Stimulated activated CD4-positive, alpha-beta T cell treated with anti-CD3 and anti-CD28 coated beads, Interleukin-4, amount 100 ng/mL, for 24 hours (primary cell): Measurements from ENCODE around the gene SOS1.
"Not testable (repeated sequence)": the region's sequence is repeated elsewhere in the genome, so short reads cannot be mapped to it uniquely, and the experiment has no call there.

Experiments
- DNase-seq: peaks from one replicate; pipeline ENCODE4 v3.0.0-alpha.2; 2020

The SOS1 gene

GRCh38 chr2:39138187-39138836, 17.5 kb upstream of the SOS1 start:
- DNase-seq, result not testable (repeated sequence)

- no peak for DNase-seq
These were observed 15.9 kb upstream of the SOS1 start for GRCh38 chr2:39136799-39137198.

DNA sequence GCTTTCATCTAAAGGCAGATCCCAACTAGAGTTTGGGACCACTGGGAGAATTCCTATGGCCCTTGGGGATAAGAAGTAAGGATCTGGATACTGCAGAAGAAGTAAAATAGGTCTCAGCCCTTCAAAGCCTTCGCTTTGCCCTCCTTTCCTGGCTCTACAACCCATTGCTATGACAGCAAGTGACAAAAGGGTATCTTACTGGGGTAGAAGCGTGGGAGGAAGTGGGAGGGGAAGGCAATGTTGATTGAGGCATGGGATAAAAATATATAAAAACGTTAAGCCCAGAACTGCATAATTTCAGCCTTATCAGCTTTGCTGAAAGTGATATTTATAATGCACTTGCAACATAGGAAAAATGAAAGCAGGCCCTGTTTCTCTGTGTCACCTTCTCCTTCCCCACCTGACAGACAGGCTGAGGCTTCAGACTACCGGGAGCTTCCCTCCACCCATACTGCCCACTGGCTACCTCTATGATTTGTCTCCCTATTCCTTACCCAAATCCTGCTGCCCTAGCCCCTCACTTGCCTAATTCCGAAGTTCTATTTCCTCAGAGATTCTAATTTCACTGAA, 14.9 kb upstream of the SOS1 start:
- no peak for DNase-seq

DNA sequence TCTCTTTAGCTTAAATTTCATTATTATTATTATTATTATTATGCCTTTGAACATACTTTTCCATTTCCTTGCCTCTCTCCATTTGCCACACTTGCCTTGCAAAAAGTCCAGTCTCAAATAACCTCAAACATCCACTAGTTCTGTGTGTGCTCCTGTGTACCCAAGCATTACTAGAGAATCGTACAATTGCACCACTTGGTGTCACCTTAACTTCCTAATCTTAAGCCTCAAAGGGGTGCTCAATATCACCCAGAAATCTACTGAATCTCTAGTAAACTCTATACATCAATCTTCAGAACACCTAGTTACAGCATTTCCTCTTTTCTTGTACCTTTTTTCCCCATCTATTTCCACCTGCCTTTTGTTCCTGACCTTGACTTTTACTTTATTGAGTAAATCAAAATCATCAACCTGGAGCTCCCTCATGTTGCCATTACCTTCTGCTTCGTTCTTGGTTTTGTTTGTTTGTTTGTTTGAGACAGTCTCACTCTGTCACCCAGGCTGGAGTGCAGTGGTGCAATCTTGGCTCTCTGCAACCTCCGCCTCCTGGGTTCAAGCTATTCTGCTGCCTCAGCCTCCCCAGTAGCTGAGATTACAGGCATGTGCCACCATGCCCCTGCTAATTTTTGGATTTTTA, 12.5 kb upstream of the SOS1 start:
- DNase-seq, result no peak

DNA sequence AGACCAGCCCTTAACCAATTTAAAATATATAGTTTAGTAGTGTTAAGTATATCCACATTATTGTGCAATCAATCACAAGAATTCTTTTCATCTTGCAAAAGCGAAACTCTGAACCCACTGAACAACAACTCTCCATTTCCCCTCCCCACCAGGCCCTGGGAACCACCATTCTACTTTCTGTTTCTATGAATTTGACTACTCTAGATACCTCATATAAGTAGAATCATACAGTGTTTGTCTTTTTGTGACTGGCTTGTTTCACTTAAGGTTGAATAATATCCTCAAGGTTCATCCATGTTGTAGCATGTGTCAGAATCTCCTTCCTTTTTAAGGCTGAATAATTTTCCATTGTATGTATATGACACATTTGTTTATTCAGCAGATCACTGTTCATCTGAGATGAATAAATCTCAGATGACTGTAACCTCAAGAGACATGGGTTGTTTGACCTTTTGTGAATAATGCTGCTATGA, 8.1 kb upstream of the SOS1 start:
- DNase-seq, result peak; percentile 80

DNA sequence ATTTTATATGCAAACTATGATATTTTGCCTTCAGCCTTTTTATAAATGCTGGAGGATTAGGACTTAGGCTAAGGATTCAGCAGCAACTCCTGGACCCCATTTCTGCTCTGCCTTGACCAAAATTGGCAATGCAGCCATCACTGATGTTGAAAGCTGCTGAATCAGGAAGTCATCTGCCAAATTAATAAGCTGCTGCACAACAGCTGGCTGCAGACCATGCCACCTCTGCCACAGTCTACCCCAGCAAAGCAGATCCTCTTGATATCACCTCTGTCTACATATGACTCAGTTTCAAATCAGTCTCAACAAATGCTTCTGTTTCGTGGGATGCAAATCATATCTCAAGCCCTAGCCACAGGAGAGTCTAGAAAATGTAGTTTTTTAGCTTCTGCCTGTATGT, 7.1 kb upstream of the SOS1 start:
- DNase-seq, result peak; percentile 62

GRCh38 chr2:39124746-39125057, 3.9 kb upstream of the SOS1 start:
- peak; percentile 37 for DNase-seq

DNA sequence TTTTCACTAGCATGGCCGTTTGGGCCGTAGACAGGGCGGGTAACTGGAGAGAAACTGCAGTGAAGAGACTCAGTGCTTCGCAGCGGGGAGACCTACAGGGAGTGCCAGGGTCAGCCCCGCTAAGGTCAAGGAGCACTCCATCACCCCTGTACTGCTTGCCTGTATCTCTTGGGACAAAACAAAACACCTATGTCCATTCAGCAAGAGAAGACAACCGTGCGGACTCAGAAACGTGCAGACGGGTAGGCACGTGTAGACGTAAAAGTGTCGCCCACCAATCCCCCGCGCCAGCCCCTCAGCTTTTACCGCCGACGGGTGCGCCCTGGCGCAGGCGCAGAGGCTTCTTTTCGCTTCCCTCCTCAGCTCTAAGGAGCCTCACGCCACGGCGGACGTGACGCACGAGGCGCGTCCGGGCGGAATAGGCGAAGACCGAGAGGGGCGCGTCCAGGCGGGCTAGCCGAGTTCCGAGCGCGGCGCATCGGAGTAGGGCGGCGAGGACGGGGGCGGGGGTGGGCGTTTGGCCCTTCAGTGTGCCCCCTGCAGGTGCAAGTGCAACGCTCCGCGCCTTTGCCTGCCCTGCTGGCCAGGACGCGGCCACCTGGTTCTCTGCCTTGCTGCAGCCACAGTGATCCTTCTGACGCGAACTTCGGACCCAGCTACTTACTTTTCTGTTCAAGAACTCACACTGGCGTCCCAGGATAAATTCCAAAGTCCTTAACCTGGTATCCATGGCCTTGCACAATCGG, 3.3 kb upstream of the SOS1 start:
- peak; percentile 95 for DNase-seq

DNA sequence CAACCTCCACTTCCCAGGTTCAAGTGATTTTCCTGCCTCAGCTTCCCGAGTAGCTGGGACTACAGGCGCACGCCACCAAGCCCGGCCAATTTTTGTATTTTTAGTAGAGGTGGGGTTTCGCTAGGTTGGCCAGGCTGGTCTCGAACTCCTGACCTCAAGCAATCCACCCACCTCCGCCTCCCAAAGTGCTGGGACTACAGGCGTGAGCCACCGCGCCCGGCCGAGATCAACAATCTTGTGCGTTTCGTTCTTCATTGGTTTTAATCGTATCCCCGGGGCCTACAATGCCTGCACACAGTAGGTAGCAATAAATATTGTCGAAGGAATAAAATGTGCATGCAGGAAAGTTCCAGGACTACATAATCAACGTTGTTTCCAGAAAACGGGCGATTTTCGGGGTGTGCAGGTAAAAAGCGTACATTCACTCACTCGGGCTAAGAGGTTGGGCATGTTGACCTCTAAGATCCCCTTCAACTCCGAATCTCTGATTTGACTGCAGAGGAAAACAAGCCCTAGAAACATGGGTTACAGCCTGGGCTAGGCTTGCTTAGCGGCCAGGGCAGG, 2.7 kb upstream of the SOS1 start:
- no peak for DNase-seq

DNA sequence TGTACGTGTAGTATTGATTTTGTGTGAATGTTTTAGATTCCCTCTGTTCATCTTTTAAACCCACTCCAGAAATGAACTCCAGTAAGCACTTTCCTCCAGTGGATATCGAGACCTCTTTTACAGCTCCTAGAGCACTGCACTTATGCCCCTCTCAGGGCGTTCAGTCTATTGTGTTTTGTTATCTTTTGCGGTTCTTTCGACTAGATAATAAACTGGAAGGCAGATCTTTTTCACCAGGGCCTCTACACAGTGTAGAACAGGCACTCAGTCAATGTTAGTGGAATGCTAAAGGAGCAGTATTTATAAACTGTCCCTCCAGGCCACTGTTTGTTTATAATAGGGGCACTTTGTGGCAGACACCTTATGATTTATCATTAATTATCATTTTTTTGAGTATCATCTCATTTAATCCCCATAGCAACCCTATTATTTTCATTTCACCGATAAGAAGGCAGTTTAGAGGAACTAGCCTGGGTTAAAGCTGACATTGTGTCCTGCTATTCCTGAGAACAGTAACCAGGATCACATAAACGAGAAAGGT, 742 bp upstream of the SOS1 start:
- no peak for DNase-seq

GRCh38 chr2:39120521-39120770, 405 bp downstream of the SOS1 start:
- no peak for DNase-seq

DNA sequence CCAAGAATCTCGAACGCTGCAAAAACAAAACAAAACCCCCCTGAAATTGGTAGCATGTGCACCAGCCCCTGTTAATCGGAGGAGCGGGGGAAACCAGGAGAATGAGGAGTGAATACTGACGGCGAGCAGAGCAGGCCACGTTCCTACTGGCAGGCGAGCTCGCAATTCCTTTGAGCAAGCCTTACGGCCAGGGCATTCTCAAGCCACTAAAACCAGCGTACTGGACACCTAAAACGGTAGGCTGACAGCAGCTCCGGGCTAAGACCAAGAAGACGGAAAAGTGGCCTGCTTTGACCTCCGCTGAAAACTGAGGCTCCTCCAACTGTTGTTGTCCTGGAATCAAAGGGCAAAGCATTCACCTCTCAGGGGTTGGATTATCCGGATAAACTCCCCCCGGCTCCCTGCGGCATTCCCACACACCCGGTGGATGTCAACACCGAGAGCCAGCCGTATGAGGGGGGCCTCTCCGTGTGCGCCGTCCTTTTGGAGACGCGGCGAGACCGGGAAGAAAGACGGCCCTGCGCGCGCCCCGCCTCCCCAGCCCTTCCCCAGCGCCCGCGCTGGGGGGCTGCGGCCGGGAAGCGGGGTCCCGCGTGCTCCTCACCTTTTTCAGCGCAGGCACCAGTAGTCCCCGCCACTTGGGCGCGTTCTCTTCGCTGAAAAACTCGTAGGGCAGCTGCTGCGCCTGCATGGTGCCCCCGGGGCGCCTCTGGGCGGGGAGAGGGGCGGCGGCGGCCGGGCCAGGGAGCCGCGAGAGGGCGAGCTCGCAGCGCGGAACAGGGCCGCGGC, 925 bp downstream of the SOS1 start:
- DNase-seq, result peak; percentile 63

DNA sequence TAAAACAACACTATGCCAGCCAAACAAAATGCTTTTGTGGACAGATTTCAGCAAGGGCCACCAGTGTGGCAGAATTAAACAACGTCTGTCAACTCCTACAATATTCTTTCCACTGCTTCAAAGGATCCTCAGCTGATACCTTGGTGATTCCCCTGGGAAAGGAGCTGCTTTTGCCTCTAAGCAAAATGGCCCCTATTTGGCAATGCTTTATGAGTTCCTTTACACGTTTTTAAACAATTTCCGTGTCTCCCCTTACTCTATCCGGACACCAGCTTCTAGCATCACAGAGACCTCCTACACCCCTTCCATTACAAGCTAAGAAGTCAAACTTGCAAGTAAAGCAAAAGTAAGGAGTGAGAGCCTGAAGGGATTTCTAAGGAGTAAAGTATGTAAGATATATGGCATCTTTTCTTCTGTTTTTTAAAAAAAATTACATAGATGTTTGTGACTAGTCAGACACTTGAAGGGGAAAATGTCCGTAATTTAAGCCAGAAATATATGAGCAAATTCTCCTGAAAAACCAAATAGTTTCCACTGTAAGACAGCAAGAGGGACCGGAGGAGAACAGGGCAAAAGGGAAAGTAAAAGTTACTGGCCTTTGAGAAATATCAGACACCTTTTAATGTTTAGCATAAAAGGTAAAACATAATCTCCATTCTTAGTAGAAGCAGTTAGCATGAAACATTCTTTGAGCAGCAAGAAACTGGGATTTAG, 1.9 kb downstream of the SOS1 start:
- no peak for DNase-seq

DNA sequence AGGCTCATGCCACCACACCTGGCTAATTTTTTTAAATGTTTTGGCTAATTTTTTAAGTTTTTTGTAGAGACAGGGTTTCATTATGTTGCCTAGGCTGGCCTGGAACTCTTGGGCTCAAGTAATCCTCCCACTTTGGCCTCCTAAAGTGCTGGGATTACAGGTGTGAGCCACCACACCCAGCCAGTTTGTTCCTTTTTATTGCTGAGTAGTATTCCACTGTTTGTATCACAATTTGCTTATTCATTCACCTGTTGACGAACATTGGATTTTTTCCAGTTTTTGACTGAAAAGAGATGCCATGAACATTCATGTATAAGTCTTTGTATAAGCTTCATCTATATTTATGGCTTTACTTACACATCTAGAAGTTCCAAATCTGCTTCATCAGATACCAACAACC, 5.3 kb downstream of the SOS1 start:
- no peak for DNase-seq

DNA sequence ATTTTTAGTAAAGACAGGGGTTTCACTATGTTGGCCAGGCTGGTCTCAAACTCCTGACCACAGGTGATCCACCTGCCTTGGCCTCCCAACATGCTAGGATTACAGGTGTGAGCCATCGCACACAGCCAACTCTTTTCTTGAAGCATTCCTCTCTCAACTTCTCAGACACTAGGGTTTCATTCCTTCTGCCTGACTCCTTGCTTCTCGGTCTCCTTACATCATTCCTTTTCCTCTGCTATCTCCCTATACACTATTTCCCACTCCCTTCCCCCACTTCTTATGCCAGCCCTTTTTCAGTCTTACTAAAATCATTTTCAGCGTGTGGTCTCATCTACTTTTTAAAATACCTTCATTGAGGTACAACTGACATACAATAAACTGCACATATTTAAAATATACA, 6.1 kb downstream of the SOS1 start:
- no peak for DNase-seq

GRCh38 chr2:39109537-39109936, 11.3 kb downstream of the SOS1 start:
- no peak for DNase-seq

GRCh38 chr2:39108377-39108776, 12.5 kb downstream of the SOS1 start:
- no peak for DNase-seq

DNA sequence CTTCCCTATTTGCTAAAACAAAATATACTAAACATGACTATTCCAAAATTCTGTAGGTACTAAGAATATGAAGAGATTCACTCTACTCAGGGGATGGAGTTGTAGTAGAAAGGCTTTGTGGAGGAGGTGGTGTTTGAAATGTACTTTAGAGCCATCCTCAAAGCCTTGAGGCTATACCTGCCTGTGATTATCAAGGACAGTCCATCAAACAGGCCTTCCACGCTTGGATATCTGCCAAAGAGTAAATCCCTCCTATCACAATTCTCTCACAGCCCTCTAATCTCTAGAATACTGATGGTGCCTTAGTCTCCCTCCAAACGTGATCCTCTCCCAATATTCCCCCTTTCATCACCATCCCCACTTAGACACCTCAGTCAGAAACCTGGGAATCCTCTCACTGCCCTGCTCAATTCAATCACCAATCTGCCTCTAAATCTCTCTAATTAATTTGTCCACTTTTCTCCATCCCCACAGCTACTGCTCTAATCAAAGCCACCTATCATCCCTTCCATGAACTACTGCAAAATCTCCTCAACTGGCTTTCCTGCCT, 13.1 kb downstream of the SOS1 start:
- DNase-seq, result no peak

- no peak for DNase-seq
These were observed 13.7 kb downstream of the SOS1 start for GRCh38 chr2:39107156-39107555.

GRCh38 chr2:39099870-39100728, 20.8 kb downstream of the SOS1 start:
- DNase-seq, result no peak
